Parathyroid adenoma (tissue), 2 donors: Measurements from ENCODE around the gene NKX1-2.

ENCODE experiments used
- H2AFZ ChIP-seq: fragments of 300-600 bp; sonication (generic); one replicate; pipeline ENCODE4 v1.7.0; 2017; ENCODE audit warnings: antibody characterized with exemption, mild to moderate bottlenecking
- H3K27ac ChIP-seq: fragments of 300-600 bp; sonication (generic); one replicate; pipeline ENCODE4 v1.7.0; 2017
- H3K27me3 ChIP-seq: fragments of 300-600 bp; sonication (generic); one replicate; pipeline ENCODE4 v1.7.0; 2017; ENCODE audit warnings: low read length; ENCODE audit not compliant: control insufficient read depth, insufficient read depth
- H3K36me3 ChIP-seq: fragments of 300-600 bp; sonication (generic); one replicate; pipeline ENCODE4 v1.7.0; 2017; ENCODE audit warnings: low read length; ENCODE audit not compliant: control insufficient read depth, insufficient read depth
- H3K4me1 ChIP-seq: fragments of 300-600 bp; sonication (generic); one replicate; pipeline ENCODE4 v1.7.0; 2017; ENCODE audit warnings: control low read depth
- H3K4me2 ChIP-seq: fragments of 300-600 bp; sonication (generic); one replicate; pipeline ENCODE4 v1.7.0; 2017; ENCODE audit warnings: low read length
- H3K4me3 ChIP-seq: fragments of 300-600 bp; sonication (generic); one replicate; pipeline ENCODE4 v1.7.0; 2017; ENCODE audit warnings: low read depth, low read length
- H3K79me2 ChIP-seq: fragments of 300-600 bp; sonication (generic); one replicate; pipeline ENCODE4 v1.7.0; 2017; ENCODE audit warnings: control low read depth
- H3K9ac ChIP-seq: fragments of 300-600 bp; sonication (generic); one replicate; pipeline ENCODE4 v1.7.0; 2017; ENCODE audit warnings: mild to moderate bottlenecking
- H3K9me3 ChIP-seq: fragments of 300-600 bp; sonication (generic); one replicate; pipeline ENCODE4 v1.7.0; 2017; ENCODE audit warnings: low read length; ENCODE audit not compliant: control insufficient read depth
- CTCF ChIP-seq: fragments of 300-600 bp; sonication (generic); IDR thresholded peaks from one replicate; pipeline ENCODE4 v1.7.0; 2017; ENCODE audit warnings: antibody characterized with exemption, mild to moderate bottlenecking
- donor health status: primary hyperparathyroidism.

NKX1-2 gene

GRCh38 chr10:124464028-124464965 lies 14.5 kb upstream of the NKX1-2 start:
- H3K36me3 ChIP-seq, result no peaks in the 10 kb centered on the region
- TF ChIP-seq CTCF, result no peak
- no peaks in the 10 kb centered on the region for H3K79me2 ChIP-seq

GRCh38 chr10:124462348-124462695 lies 12.5 kb upstream of the NKX1-2 start:
- H3K27ac ChIP-seq, result peak overlapping the region; percentile 69
- H3K4me3 ChIP-seq, result peak overlapping the region; percentile 55
- H3K27me3 ChIP-seq, result no peaks in the 10 kb centered on the region
- no peak overlapping the region for H3K9ac ChIP-seq
- no peaks in the 10 kb centered on the region for H3K36me3 ChIP-seq
- no peak for TF ChIP-seq CTCF
- no peaks in the 10 kb centered on the region for H3K4me1 ChIP-seq
- H3K4me2 ChIP-seq, result peak overlapping the region; percentile 67
- no peaks in the 10 kb centered on the region for H3K79me2 ChIP-seq
- H3K9me3 ChIP-seq, result no peaks in the 10 kb centered on the region
- peak overlapping the region; percentile 99 for H2AFZ ChIP-seq

More at GRCh38 chr10:124464028-124464965, 14.5 kb upstream of the NKX1-2 start:
- Histone ChIP-seq H3K4me3 (no peak overlapping the region), H3K27me3 (no peaks in the 10 kb centered on the region), H3K27ac (no peak overlapping the region), H3K4me2 (no peak overlapping the region), H3K9ac (no peak overlapping the region), H2AFZ (no peak overlapping the region), H3K9me3 (no peaks in the 10 kb centered on the region), H3K4me1 (no peaks in the 10 kb centered on the region)

- Histone ChIP-seq H3K4me3 (peak within 1 kb of the TSS; percentile 55), H3K27me3 (no peaks in the 10 kb centered on the region), H3K4me1 (no peaks in the 10 kb centered on the region), H3K9ac (no peak within 1 kb of the TSS), H3K36me3 (no peaks in the 10 kb centered on the region), H3K9me3 (no peaks in the 10 kb centered on the region), H3K27ac (peak within 1 kb of the TSS; percentile 69), H3K4me2 (peak within 1 kb of the TSS; percentile 67), H3K79me2 (no peaks in the 10 kb centered on the region), H2AFZ (peak within 1 kb of the TSS; percentile 99)
- peak; percentile 38 for TF ChIP-seq CTCF
Measured at GRCh38 chr10:124461642-124462347, 12.0 kb upstream of the NKX1-2 start, which contains the start of gene LHPP. Gene LHPP, plus strand, starts transcription at chr10:124461823. Its CDS starts 40 bp downstream, at chr10:124461863.

GRCh38 chr10:124460144-124460543 lies 10.3 kb upstream of the NKX1-2 start:
- no peak overlapping the region for H3K4me3 ChIP-seq
- no peak overlapping the region for H3K9ac ChIP-seq
- TF ChIP-seq CTCF, result no peak
- H3K4me1 ChIP-seq, result no peaks in the 10 kb centered on the region
- no peaks in the 10 kb centered on the region for H3K27me3 ChIP-seq
- no peak overlapping the region for H2AFZ ChIP-seq
- H3K27ac ChIP-seq, result no peak overlapping the region
- H3K79me2 ChIP-seq, result no peaks in the 10 kb centered on the region
- no peaks in the 10 kb centered on the region for H3K36me3 ChIP-seq
- no peaks in the 10 kb centered on the region for H3K9me3 ChIP-seq
- no peak overlapping the region for H3K4me2 ChIP-seq
